Measurements from ENCODE around the gene BFSP2. TPM values are rescaled to one million over a fixed set of nuclear protein-coding genes. Genes with fewer than 3 reads are reported as not detected.

Gene BFSP2
- total and polyA plus RNA-seq, 4 donors = not detected

DNA sequence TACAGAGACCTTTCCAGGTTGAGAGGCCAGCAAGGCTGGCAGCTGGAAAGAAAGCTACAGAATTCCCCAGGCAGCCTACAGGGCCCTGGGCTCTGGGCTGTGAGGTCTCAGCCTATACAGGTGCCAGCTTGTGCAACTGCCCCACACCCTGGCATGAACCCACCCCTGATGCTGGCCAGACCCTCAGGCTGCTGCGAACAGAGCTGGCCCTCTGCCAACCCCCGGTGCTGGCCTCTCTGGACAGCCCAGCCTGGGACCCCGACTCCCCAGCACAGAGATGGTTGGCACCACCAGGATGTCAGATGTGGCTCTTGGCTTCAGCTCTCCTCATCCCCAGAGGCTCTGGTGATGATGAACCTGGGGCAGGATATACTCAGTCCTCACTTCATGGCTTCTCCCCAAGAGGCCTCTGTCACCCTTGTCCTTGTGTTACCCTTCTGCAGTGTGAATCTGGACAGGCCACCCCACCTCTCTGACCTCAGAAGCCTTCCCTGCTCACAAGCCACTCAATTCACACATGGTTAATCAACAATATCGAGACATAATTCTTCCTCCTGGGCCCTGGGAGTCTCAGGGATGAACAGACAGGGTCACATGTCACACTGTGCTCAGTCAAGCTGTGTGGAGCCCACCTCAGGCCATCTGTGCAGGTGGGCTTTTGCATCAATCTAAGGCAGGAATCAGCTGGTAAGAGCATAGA is 11.0 kb upstream of the BFSP2 start:
- H3K27ac ChIP-seq (ENCODE audit: low read depth in 1 of 2, low read length in 2 of 2) = no peak overlapping the region
- no peaks in the 10 kb centered on the region for H3K9me3 ChIP-seq (ENCODE audit: control insufficient read depth, low read length)
- H3K4me3 ChIP-seq (ENCODE audit: low read length in 2 of 2) = no peak overlapping the region
- intact Hi-C loops (cut with DNase I) = loop anchor here in 1 of 2 donors (10.0 kb wide), 1 partner anchor 664 kb away; the partner anchor contains the start of gene NPHP3
- no peaks in the 10 kb centered on the region for H3K27me3 ChIP-seq (ENCODE audit: control insufficient read depth in 1 of 2, insufficient read depth in 2 of 2, low read length in 1 of 2)
- ATAC-seq (ENCODE audit: low FRiP score) (no peak), DNase-seq (no peak)
- no peaks in the 10 kb centered on the region for H3K4me1 ChIP-seq (ENCODE audit: control insufficient read depth in 1 of 2, insufficient read depth in 2 of 2, low read length in 2 of 2)
- no peaks in the 10 kb centered on the region for H3K36me3 ChIP-seq (ENCODE audit: control insufficient read depth in 1 of 2, insufficient read depth in 2 of 2, low read length in 1 of 2)
- 28 to 41% methylated on average over 4 of the region's 4 CpGs for WGBS, 2 donors

DNA sequence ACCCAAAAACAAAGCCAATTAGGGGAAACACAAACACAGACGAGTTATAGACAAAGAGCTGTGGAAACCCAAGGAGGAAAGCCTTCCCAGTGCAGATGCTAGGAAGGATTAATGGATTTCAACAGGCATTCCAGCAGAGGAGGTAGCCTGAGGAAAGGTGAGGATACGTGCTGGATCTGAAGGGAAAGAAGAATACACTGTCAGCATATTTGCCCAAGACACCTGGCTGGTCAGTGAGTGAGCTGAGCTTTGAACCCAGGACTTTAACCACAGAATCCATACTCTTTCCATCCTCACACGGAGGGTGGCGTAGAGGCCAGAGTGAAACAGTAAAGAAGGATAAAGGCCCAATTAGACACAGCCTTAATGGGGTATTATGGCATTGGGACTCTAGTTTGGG is 9.1 kb upstream of the BFSP2 start:
- no peaks in the 10 kb centered on the region for H3K36me3 ChIP-seq (ENCODE audit: control insufficient read depth in 1 of 2, insufficient read depth in 2 of 2, low read length in 1 of 2)
- intact Hi-C loops (cut with DNase I) = no loop called here
- WGBS, 2 donors = 95 to 96% methylated on average over 4 of the region's 4 CpGs
- ATAC-seq (ENCODE audit: low FRiP score) = no peak
- no peak overlapping the region for H3K27ac ChIP-seq (ENCODE audit: low read depth in 1 of 2, low read length in 2 of 2)
- no peaks in the 10 kb centered on the region for H3K27me3 ChIP-seq (ENCODE audit: control insufficient read depth in 1 of 2, insufficient read depth in 2 of 2, low read length in 1 of 2)
- DNase-seq = no peak
- H3K9me3 ChIP-seq (ENCODE audit: control insufficient read depth, low read length) = no peaks in the 10 kb centered on the region
- H3K4me3 ChIP-seq (ENCODE audit: low read length in 2 of 2) = no peak overlapping the region
- H3K4me1 ChIP-seq (ENCODE audit: control insufficient read depth in 1 of 2, insufficient read depth in 2 of 2, low read length in 2 of 2) = no peaks in the 10 kb centered on the region

DNA sequence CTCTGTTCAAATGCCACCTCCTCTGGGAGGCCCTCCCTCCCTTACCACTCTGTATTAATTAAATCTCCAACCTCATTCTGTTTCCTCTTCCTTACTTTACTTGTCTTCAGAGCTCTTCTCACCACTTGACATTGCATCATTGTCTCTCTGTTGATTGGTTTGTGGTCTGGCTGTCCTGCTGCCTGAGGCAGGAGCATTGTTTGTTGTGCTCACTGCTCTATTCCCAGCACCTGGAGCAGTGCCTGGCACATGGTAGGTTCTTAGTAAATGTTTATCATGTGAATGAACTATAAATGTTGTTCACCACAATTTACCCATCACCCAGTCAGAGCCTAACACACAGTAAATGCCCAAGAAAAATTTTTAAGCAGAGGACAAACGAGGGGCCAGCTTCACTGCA is 6.7 kb upstream of the BFSP2 start:
- H3K27me3 ChIP-seq (ENCODE audit: control insufficient read depth in 1 of 2, insufficient read depth in 2 of 2, low read length in 1 of 2) = no peaks in the 10 kb centered on the region
- intact Hi-C loops (cut with DNase I) = no loop called here
- no peak overlapping the region for H3K27ac ChIP-seq (ENCODE audit: low read depth in 1 of 2, low read length in 2 of 2)
- no peak overlapping the region for H3K4me3 ChIP-seq (ENCODE audit: low read length in 2 of 2)
- no peak for ATAC-seq (ENCODE audit: low FRiP score)
- no peaks in the 10 kb centered on the region for H3K9me3 ChIP-seq (ENCODE audit: control insufficient read depth, low read length)
- no peak for DNase-seq
- H3K4me1 ChIP-seq (ENCODE audit: control insufficient read depth in 1 of 2, insufficient read depth in 2 of 2, low read length in 2 of 2) = no peaks in the 10 kb centered on the region
- H3K36me3 ChIP-seq (ENCODE audit: control insufficient read depth in 1 of 2, insufficient read depth in 2 of 2, low read length in 1 of 2) = no peaks in the 10 kb centered on the region
- 76 to 82% methylated on average over 1 of the region's 1 CpG for WGBS, 2 donors

DNA sequence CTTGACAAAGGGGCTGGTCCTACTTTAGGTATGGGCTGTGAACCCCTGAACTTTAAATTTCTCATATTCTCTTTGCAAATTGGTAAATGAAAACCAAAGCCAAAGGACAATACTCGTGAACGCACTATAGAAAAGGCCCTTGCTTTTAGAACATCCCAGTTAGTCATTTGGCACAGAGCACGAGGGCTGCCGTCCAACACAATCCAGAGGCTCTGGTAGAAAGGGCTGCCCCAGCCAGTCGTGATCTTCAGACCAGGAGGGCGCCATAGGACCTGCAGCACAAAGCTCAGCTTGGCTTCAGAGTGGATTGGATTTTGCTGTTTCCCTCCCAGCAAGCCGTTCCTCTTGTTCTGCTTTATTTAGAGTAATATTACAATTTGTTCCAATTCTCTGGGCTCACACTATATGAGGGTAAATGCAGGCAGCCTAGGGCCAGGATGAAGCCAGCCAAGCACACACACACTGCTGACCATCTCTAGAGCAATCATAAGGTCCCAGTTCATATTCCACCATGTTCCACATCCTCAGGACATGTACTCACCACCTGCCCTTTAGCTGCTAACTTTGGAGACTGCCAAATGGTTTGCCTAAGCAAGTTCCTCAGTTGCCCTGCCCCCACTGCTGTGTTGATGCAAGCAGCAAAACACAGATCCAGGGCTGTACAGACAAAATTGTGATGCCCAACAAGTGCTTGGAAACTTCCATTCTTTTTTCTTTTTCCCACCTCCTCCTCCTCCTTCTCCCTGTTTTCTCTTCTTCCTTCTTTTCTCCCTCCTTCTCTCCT is 6.0 kb upstream of the BFSP2 start:
- DNase-seq (no peak), ATAC-seq (ENCODE audit: low FRiP score) (no peak)
- Histone ChIP-seq H3K27ac (ENCODE audit: low read depth in 1 of 2, low read length in 2 of 2) (no peak overlapping the region), H3K27me3 (ENCODE audit: control insufficient read depth in 1 of 2, insufficient read depth in 2 of 2, low read length in 1 of 2) (no peaks in the 10 kb centered on the region), H3K4me1 (ENCODE audit: control insufficient read depth in 1 of 2, insufficient read depth in 2 of 2, low read length in 2 of 2) (no peaks in the 10 kb centered on the region), H3K4me3 (ENCODE audit: low read length in 2 of 2) (no peak overlapping the region), H3K9me3 (ENCODE audit: control insufficient read depth, low read length) (no peaks in the 10 kb centered on the region), H3K36me3 (ENCODE audit: control insufficient read depth in 1 of 2, insufficient read depth in 2 of 2, low read length in 1 of 2) (no peaks in the 10 kb centered on the region)
- 11 to 12% methylated on average over 7 of the region's 7 CpGs for WGBS, 2 donors
- intact Hi-C loops (cut with DNase I) = no loop called here

DNA sequence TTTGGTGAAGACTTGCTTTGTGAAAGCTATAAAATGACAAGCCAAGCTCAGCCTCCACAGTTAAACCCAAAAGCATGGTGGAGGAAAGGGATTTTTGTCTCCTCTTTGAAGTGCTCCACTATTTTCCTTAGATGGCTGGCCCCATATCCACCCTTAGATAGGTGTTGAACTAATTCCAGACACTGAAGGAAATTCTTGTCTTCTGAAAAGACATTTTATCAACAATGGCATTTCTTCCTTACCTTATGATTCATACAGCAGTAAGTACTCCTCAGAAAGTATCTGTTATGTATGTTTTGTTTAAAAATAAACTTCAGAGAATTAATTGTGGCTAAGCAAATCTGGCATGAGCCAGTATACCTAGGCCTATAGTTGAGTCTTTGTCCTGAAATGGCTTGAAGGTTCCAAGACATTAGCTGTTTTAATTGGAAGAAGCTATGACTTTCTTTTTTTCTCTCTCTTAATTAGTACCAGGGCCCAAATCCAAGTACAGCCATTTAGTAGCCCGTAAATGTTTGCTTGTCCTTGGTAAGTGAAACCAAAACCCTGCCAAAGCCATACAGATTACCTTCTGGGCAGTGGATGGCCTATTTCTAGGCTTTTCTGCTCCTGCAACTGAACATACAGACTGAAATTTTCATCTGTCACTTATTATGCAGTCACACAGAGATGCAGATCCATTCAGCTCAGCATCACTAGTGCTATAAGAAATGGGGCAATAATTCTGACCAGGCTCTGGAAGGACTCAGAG is 5.1 kb upstream of the BFSP2 start:
- Histone ChIP-seq H3K4me3 (ENCODE audit: low read length in 2 of 2) (no peak overlapping the region), H3K27me3 (ENCODE audit: control insufficient read depth in 1 of 2, insufficient read depth in 2 of 2, low read length in 1 of 2) (no peaks in the 10 kb centered on the region), H3K27ac (ENCODE audit: low read depth in 1 of 2, low read length in 2 of 2) (no peak overlapping the region), H3K9me3 (ENCODE audit: control insufficient read depth, low read length) (no peaks in the 10 kb centered on the region), H3K36me3 (ENCODE audit: control insufficient read depth in 1 of 2, insufficient read depth in 2 of 2, low read length in 1 of 2) (no peaks in the 10 kb centered on the region), H3K4me1 (ENCODE audit: control insufficient read depth in 1 of 2, insufficient read depth in 2 of 2, low read length in 2 of 2) (no peaks in the 10 kb centered on the region)
- WGBS, 2 donors = 24 to 28% methylated on average over 1 of the region's 1 CpG
- DNase-seq (no peak), ATAC-seq (ENCODE audit: low FRiP score) (no peak)
- intact Hi-C loops (cut with DNase I) = no loop called here

DNA sequence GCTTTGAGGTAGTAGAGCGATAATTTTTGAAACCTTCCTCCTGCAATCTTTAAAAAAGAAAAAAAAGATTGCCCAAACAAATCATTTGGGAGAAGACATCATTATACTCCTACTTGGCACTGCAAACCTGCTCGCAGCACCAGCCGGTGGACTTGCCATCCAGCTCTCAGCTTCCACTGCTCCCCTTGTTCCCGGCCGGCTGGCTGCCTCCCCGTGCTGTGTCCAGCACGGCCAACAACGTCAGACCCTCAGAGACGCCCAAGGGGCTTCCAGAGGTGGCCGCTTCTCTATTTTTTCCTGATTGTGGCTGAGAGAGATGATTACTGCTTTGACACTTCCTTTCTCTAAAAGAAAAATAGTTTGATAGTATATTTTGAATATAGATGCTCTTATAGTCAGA is 3.0 kb upstream of the BFSP2 start:
- H3K4me1 ChIP-seq (ENCODE audit: control insufficient read depth in 1 of 2, insufficient read depth in 2 of 2, low read length in 2 of 2) = no peaks in the 10 kb centered on the region
- ATAC-seq (ENCODE audit: low FRiP score) = no peak
- no peak overlapping the region for H3K4me3 ChIP-seq (ENCODE audit: low read length in 2 of 2)
- no peaks in the 10 kb centered on the region for H3K9me3 ChIP-seq (ENCODE audit: control insufficient read depth, low read length)
- H3K36me3 ChIP-seq (ENCODE audit: control insufficient read depth in 1 of 2, insufficient read depth in 2 of 2, low read length in 1 of 2) = no peaks in the 10 kb centered on the region
- H3K27ac ChIP-seq (ENCODE audit: low read depth in 1 of 2, low read length in 2 of 2) = no peak overlapping the region
- no peak for DNase-seq
- 81 to 89% methylated on average over 10 of the region's 10 CpGs for WGBS, 2 donors
- H3K27me3 ChIP-seq (ENCODE audit: control insufficient read depth in 1 of 2, insufficient read depth in 2 of 2, low read length in 1 of 2) = no peaks in the 10 kb centered on the region
- intact Hi-C loops (cut with DNase I) = no loop called here

DNA sequence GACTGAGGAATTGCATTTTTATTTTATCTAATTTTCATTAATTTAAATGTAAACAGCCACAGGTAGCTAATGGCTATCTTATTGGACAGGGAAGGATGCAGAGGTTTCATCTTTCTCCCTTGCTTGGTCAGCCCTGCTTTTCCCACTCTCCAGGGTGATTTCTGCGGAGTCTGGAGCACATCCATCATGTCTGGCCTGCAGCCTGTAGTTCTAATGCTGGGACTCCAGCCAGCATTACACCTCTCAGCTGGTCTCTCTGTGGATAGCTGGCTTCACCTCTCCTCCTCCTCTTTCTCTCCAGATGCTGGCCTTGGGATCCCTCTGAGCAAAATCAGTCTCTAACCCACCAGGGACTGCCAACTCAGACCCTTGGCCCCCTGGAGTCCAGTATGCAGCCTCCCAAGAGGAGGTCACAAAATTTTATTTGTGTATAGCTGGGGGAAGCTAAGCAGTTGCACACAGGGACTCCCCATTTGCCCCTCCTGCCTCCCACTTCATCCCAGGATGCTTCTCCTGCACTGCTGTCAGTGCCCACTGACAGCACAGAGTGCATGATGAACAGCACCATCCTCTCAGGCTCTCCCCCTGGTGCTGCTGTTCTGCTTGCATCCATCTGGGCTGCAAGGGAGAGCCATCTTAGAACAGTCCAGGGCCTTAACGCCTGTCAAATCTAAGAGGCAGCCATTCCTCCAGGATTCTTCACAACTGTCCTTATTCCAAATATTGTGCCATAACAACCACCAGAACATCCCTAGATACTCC is 1.7 kb downstream of the BFSP2 start:
- Histone ChIP-seq H3K4me1 (ENCODE audit: control insufficient read depth in 1 of 2, insufficient read depth in 2 of 2, low read length in 2 of 2) (no peaks in the 10 kb centered on the region), H3K27ac (ENCODE audit: low read depth in 1 of 2, low read length in 2 of 2) (no peak overlapping the region), H3K27me3 (ENCODE audit: control insufficient read depth in 1 of 2, insufficient read depth in 2 of 2, low read length in 1 of 2) (no peaks in the 10 kb centered on the region), H3K4me3 (ENCODE audit: low read length in 2 of 2) (no peak overlapping the region), H3K9me3 (ENCODE audit: control insufficient read depth, low read length) (no peaks in the 10 kb centered on the region), H3K36me3 (ENCODE audit: control insufficient read depth in 1 of 2, insufficient read depth in 2 of 2, low read length in 1 of 2) (no peaks in the 10 kb centered on the region)
- ATAC-seq (ENCODE audit: low FRiP score) = no peak
- DNase-seq = peak; percentile 13 to 21
- intact Hi-C loops (cut with DNase I) = no loop called here
- 37 to 41% methylated on average over 2 of the region's 2 CpGs for WGBS, 2 donors

DNA sequence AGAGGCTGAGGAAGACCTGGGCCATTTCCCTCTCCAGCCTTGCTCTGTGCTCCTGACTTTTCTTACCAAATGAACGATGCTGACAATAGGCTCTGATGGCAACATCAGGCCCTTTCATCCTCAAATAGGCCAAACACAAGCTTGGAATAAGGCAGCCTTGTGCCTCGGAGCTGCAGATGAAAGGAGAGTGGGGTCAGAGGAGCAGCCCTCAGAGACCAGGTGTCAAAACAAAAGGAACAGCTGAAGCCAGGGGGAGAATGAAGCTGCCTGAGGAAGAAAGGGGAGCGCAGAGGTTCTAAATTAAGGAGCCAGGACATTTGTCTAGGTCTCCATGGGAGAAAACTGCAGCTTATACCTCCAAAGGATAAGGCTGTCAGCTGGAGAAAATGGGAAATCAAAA is 5.1 kb downstream of the BFSP2 start:
- intact Hi-C loops (cut with DNase I) = no loop called here

More for the DNA sequence above, 5.1 kb downstream of the BFSP2 start:
- Histone ChIP-seq H3K36me3 (ENCODE audit: control insufficient read depth in 1 of 2, insufficient read depth in 2 of 2, low read length in 1 of 2) (no peaks in the 10 kb centered on the region), H3K9me3 (ENCODE audit: control insufficient read depth, low read length) (no peaks in the 10 kb centered on the region), H3K4me1 (ENCODE audit: control insufficient read depth in 1 of 2, insufficient read depth in 2 of 2, low read length in 2 of 2) (no peaks in the 10 kb centered on the region), H3K27ac (ENCODE audit: low read depth in 1 of 2, low read length in 2 of 2) (no peak overlapping the region), H3K27me3 (ENCODE audit: control insufficient read depth in 1 of 2, insufficient read depth in 2 of 2, low read length in 1 of 2) (no peaks in the 10 kb centered on the region), H3K4me3 (ENCODE audit: low read length in 2 of 2) (no peak overlapping the region)
- WGBS, 2 donors = 89 to 93% methylated on average over 3 of the region's 3 CpGs
- ATAC-seq (ENCODE audit: low FRiP score) = no peak
- peak in 1 of 2 donors; percentile 3 for DNase-seq

All from aorta (tissue), 5 donors.